ENCODE data around the gene PTPRM.

The PTPRM gene

GRCh38 chr18:8003878-8004675 is 437.0 kb downstream of the PTPRM start:
- DNase-seq (ENCODE audit: low spot score): no peak

GRCh38 chr18:8004792-8005191 is 437.7 kb downstream of the PTPRM start:
- no peak for DNase-seq (ENCODE audit: low spot score)

GRCh38 chr18:8005870-8006569 is 438.9 kb downstream of the PTPRM start:
- DNase-seq (ENCODE audit: low spot score): no peak

- DNase-seq (ENCODE audit: low spot score): no peak
Measured at GRCh38 chr18:8006979-8007378, 439.9 kb downstream of the PTPRM start.

- DNase-seq (ENCODE audit: low spot score): no peak
Measured at GRCh38 chr18:8008033-8008432, 440.9 kb downstream of the PTPRM start.

DNA sequence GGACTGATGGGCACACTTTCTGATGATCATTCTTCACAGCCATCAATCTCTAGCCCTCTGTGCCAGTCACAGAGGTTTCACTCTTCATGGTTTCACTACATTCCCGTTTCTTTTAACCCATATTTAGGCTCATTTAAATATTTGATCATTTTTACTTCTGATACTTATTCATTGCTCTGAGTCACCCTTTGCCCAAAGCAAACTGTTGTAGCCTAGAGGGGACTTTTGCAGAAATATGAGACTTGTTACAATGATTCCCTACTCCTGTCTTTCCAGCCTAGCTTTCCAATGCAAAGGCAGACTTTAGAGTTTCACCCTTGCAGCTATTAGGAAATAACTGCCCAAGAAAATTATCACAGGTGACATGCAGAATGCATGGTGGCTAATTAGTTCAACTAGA is 444.2 kb downstream of the PTPRM start:
- DNase-seq (ENCODE audit: low spot score): no peak

GRCh38 chr18:8011906-8012305 is 444.8 kb downstream of the PTPRM start:
- DNase-seq (ENCODE audit: low spot score): no peak

DNA sequence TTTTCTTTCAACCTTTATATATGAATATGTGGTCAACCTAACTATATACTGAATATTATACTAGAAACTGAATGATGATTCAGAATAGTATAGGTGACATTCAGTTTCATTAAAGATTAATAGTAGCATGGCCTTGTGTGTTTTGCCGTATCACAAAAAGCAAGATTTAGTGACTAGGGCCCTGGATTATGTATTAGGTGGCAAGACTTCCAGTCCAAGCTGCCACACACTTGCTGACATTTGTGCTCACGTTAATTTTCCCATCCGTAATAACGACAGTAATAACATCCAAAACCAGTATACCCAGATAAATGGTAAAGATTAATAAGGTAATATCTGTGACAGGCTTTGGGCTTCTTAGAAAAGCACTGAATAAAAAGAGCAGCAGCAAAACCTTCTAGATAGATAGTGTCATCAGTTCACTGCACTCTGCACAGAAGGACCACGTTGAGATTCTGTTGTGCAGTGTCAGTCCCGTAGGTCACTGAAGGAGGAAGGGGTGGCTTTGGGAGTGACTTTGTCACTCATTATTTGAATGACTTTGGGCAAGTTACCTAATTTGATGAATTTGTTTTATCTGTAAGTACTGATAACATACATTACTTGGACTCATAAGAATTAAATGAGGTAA is 451.7 kb downstream of the PTPRM start:
- no peak for DNase-seq (ENCODE audit: low spot score)

DNA sequence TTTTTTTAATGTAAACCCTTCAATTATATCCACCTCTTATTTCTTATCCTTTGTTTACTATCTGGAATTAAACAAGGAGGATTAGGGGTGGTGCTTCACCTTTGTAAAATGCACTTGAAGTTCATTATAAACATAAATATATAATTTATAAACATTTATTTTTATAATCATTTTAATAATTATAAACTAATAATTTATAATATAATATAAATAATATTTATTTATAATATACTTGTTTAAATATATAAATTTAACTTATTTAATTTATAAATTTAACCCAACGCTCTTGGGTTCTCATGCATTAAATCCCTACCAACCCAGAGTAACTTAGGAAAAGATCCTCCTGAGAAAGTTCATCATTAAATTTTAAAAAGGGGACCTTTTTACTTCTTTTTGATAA is 452.5 kb downstream of the PTPRM start:
- no peak for DNase-seq (ENCODE audit: low spot score)

DNA sequence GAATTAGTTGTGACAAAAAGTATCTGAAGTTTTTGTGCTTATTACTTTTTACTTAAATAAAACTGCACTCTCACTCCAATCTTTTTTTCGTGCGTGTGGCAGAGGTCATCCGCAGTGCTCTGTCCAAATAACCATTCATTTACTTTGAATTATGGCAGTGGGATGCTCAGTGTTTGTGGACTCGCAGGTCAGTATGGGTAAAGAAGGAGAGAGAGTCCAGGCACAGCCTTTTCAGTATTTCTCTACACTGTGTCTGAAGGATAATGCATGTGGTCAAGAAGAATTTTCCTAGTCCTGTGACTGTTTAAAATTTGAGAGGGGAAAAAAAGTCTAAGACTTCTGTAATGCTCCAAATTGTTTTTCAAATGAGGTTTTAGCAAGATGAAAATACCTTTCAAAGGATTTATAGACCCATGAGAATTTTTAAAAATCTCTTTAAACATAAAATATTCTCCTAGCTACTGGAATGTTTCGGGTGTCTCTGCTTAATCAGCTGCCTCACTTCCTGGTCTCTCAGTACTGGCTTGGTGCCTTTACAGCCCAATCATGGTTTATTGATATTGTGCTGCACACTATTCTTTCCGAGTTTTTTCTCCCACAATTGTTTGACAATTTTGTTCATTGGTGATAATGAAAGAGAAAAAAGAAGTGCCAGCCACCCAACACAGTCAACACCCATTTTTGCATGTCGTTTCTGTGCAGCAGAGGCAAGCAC is 453.2 kb downstream of the PTPRM start:
- DNase-seq (ENCODE audit: low spot score): no peak

DNA sequence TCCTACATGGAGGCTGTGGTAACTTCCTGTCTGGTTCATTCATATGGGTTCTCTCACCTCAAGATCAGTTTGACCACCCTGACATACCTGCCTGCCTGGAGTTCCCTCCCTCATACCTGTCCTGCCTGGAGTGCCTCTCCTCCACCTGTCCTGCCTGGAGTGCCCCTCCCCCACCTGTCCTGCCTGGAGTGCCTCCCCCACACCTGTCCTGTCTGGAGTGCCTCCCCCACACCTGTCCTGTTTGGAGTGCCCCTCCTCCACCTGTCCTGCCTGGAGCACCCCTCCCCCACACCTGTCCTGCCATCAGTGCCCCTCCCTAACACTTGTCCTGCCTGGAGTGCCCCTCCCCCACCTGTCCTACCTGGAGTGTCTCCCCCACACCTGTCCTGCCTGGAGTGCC is 461.9 kb downstream of the PTPRM start:
- DNase-seq (ENCODE audit: low spot score): no peak

GRCh38 chr18:8029731-8030130 is 462.6 kb downstream of the PTPRM start:
- no peak for DNase-seq (ENCODE audit: low spot score)

- DNase-seq (ENCODE audit: low spot score): no peak
Measured at GRCh38 chr18:8030201-8030600, 463.1 kb downstream of the PTPRM start.

- no peak for DNase-seq (ENCODE audit: low spot score)
Measured at GRCh38 chr18:8031496-8031895, 464.4 kb downstream of the PTPRM start.

DNA sequence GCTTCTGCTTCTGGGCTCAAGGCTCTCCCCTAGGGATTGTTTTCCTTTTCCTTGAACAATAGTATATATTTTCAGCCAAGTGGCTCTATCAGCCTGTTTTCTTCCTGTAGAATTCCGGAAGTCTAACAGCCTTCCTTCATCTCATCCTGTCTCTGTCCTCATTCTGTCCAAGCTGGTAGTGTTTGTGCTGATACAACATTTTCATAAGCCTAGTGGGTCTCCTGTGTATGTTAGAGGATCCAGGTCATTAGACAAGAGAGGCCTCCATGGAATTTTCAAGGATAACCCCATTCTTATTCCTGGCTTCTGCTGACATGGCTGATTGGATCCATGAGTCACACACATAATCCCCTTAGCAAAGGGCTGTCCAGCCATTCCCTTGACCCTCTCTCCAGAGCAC is 467.6 kb downstream of the PTPRM start:
- DNase-seq (ENCODE audit: low spot score): no peak

DNA sequence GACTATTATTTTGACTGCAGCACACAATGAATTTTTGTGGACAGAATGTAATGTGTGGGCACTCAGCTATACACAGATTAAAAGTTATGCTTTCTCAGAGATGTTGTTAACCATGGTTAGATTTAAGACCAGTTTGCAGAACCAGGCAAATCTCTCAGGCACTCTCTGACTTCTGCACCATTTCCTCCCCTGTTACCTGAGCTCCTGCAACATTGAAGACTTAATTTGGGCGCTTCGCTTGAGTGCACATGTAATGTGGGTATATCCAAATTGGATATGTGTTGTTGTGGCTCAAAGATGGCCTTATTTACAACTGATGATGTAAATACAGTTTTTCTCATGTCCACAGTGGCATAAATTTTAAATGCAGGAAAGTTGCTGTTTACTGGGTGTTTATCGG is 469.4 kb downstream of the PTPRM start:
- no peak for DNase-seq (ENCODE audit: low spot score)

DNA sequence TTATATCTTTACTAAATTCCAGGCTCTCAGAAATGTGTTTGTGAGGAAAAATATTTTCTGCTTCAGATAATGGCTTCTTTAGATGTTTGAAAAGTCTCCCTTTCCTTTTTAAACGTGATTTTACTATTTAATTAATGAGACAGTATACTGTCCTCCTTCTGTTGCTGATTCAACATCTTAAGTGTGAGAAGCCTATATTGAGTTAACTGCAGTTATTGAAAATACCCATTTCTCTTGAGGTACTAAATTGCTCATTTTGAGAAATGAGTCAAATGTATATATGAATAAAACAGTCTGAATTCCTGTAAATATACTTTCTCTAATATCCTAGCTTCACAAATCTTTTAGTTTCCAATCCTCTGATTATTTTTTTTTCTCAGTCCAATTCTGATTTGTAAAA is 470.2 kb downstream of the PTPRM start:
- DNase-seq (ENCODE audit: low spot score): no peak

- no peak for DNase-seq (ENCODE audit: low spot score)
Measured at GRCh38 chr18:8040021-8040420, 472.9 kb downstream of the PTPRM start.

GRCh38 chr18:8041526-8042111 is 474.5 kb downstream of the PTPRM start:
- DNase-seq (ENCODE audit: low spot score): no peak

DNA sequence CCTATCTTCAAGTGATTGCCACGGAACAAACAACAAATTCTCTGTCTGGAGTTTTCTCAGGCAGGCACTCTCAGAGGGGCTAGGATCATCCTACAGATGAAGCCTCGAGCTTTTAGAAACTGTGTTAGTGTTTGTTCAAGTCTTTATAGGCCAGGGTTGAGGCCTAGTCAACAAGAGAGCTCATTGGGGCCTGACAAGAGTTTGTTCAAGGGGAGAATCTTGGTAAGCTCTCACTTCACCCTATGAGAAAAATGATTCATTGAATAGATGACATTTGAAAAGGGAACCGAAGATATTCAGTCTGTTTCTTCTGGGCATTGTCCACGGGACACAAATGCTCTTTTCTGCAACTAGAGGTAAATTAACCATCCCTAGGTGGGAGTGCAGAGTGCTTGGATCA is 476.9 kb downstream of the PTPRM start:
- DNase-seq (ENCODE audit: low spot score): no peak

GRCh38 chr18:8045160-8045883 is 478.2 kb downstream of the PTPRM start:
- no peak for DNase-seq (ENCODE audit: low spot score)

- no peak for DNase-seq (ENCODE audit: low spot score)
Measured at GRCh38 chr18:8045884-8046281, 478.8 kb downstream of the PTPRM start.

Measured in CD4-positive, alpha-beta T cell treated with Interleukin-6 at 100 ng/mL for 8 hours (primary cell).